ENCODE measurements around the gene NEB. TPM values are rescaled to one million over a fixed set of nuclear protein-coding genes. Genes with fewer than 3 reads are reported as not detected.

The NEB gene
- polyA plus RNA-seq, 1 experiment, result 0.01 TPM

GRCh38 chr2:151556121-151556520 is 178.2 kb downstream of the NEB start:
- CTCF ChIA-PET, result no interaction called here
- H3K27me3 ChIP-seq (ENCODE audit: control insufficient read depth, insufficient read depth, low read length), result no peaks in the 10 kb centered on the region
- H3K36me3 ChIP-seq (ENCODE audit: control insufficient read depth, insufficient read depth, low read length), result no peaks in the 10 kb centered on the region
- DNase-seq (ENCODE audit: low read depth), result no peak
- TF ChIP-seq CTCF (IDR thresholded peaks at IDR 0.05; ENCODE audit: insufficient read depth, low read depth, low read length), result no peak
- POLR2A ChIA-PET, result no interaction called here
- no peak overlapping the region for H3K4me3 ChIP-seq (ENCODE audit: low read depth, low read length)

GRCh38 chr2:151552287-151552686 is 182.0 kb downstream of the NEB start:
- H3K36me3 ChIP-seq (ENCODE audit: control insufficient read depth, insufficient read depth, low read length), result no peaks in the 10 kb centered on the region
- ChIA-PET CTCF (no interaction called here), POLR2A (no interaction called here)
- no peak for DNase-seq (ENCODE audit: low read depth)
- H3K4me3 ChIP-seq (ENCODE audit: low read depth, low read length), result no peak overlapping the region
- no peak for TF ChIP-seq CTCF (IDR thresholded peaks at IDR 0.05; ENCODE audit: insufficient read depth, low read depth, low read length)
- no peaks in the 10 kb centered on the region for H3K27me3 ChIP-seq (ENCODE audit: control insufficient read depth, insufficient read depth, low read length)

GRCh38 chr2:151551556-151551955 is 182.7 kb downstream of the NEB start:
- no peaks in the 10 kb centered on the region for H3K36me3 ChIP-seq (ENCODE audit: control insufficient read depth, insufficient read depth, low read length)

GRCh38 chr2:151549191-151549590 is 185.1 kb downstream of the NEB start:
- TF ChIP-seq CTCF (IDR thresholded peaks at IDR 0.05; ENCODE audit: insufficient read depth, low read depth, low read length), result no peak
- ChIA-PET POLR2A (no interaction called here), CTCF (no interaction called here)
- Histone ChIP-seq H3K4me3 (ENCODE audit: low read depth, low read length) (no peak overlapping the region), H3K36me3 (ENCODE audit: control insufficient read depth, insufficient read depth, low read length) (no peaks in the 10 kb centered on the region), H3K27me3 (ENCODE audit: control insufficient read depth, insufficient read depth, low read length) (no peaks in the 10 kb centered on the region; the same call in 1 of the 2 replicates)
- DNase-seq (ENCODE audit: low read depth), result no peak

More at GRCh38 chr2:151551556-151551955, 182.7 kb downstream of the NEB start:
- Histone ChIP-seq H3K27me3 (ENCODE audit: control insufficient read depth, insufficient read depth, low read length) (no peaks in the 10 kb centered on the region; the same call in 1 of the 2 replicates), H3K4me3 (ENCODE audit: low read depth, low read length) (no peak overlapping the region)
- DNase-seq (ENCODE audit: low read depth), result no peak
- no peak for TF ChIP-seq CTCF (IDR thresholded peaks at IDR 0.05; ENCODE audit: insufficient read depth, low read depth, low read length)
- CTCF ChIA-PET, result interaction anchor here (0.7 kb wide), 1 partner anchor 25 kb away, joined by 3 read pairs; no protein-coding TSS in a partner anchor
- POLR2A ChIA-PET, result no interaction called here

GRCh38 chr2:151544449-151544848 is 189.8 kb downstream of the NEB start:
- ChIA-PET POLR2A (no interaction called here), CTCF (no interaction called here)
- TF ChIP-seq CTCF (IDR thresholded peaks at IDR 0.05; ENCODE audit: insufficient read depth, low read depth, low read length), result no peak
- no peak overlapping the region for H3K4me3 ChIP-seq (ENCODE audit: low read depth, low read length)
- H3K27me3 ChIP-seq (ENCODE audit: control insufficient read depth, insufficient read depth, low read length), result no peaks in the 10 kb centered on the region; the same call in 1 of the 2 replicates
- no peaks in the 10 kb centered on the region for H3K36me3 ChIP-seq (ENCODE audit: control insufficient read depth, insufficient read depth, low read length)
- no peak for DNase-seq (ENCODE audit: low read depth)
